ENCODE results near the gene CCDC197.

DNA sequence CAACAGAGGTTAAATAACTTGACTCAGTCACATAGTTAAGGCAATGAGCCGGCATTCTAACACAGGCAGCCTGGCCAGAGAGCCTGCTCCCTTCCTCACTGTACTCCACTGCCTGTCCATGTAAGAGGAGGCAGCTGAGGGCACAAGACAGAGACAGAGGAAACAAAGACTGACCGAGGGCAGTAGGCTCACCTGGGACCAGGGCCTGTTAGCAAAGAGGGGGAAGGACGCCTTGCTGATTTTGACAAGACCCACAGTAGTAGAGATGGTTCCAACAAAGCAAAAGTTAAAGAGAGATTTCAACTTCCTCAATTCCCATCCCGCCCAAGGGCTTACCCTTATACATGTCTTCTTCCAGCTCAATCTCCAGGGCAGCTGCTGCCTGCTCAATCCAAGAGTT is 55.6 kb downstream of the CCDC197 start:
- TF ChIP-seq POLR2AphosphoS5 (IDR thresholded peaks at IDR 0.05) = no peak
- TF ChIP-seq, protein P1, sequence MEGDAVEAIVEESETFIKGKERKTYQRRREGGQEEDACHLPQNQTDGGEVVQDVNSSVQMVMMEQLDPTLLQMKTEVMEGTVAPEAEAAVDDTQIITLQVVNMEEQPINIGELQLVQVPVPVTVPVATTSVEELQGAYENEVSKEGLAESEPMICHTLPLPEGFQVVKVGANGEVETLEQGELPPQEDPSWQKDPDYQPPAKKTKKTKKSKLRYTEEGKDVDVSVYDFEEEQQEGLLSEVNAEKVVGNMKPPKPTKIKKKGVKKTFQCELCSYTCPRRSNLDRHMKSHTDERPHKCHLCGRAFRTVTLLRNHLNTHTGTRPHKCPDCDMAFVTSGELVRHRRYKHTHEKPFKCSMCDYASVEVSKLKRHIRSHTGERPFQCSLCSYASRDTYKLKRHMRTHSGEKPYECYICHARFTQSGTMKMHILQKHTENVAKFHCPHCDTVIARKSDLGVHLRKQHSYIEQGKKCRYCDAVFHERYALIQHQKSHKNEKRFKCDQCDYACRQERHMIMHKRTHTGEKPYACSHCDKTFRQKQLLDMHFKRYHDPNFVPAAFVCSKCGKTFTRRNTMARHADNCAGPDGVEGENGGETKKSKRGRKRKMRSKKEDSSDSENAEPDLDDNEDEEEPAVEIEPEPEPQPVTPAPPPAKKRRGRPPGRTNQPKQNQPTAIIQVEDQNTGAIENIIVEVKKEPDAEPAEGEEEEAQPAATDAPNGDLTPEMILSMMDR (IDR thresholded peaks at IDR 0.05; ENCODE audit: poor library complexity, severe bottlenecking) = no peak

Measured in neural cell (in vitro differentiated cells).